ENCODE measurements around the gene APC.
A peak's percentile ranks its signal among the peaks of the same experiment; 100 is the strongest.

APC gene

DNA sequence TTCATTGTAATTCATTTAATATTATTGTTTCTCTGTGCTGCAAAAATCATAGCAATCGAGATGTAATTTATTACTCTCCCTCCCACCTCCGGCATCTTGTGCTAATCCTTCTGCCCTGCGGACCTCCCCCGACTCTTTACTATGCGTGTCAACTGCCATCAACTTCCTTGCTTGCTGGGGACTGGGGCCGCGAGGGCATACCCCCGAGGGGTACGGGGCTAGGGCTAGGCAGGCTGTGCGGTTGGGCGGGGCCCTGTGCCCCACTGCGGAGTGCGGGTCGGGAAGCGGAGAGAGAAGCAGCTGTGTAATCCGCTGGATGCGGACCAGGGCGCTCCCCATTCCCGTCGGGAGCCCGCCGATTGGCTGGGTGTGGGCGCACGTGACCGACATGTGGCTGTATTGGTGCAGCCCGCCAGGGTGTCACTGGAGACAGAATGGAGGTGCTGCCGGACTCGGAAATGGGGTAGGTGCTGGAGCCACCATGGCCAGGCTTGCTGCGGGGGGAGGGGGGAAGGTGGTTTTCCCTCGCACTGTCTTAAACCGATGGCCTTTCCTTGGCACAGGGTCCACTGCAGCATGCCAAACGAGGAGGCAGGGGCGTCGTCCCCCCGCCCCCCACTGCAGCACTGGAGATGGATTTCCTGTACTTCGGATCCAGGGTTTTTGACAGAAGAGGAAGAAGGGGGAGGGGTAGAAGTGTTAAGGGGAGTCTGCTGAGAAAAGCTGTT, at the start of gene APC:
TSS of gene APC (plus strand) at position 423 of the 728 bp plus-strand sequence. CDS start 17,006 bp downstream, outside the sequence.
- Histone ChIP-seq H3K9me3 (replicated peaks in 1 of 11) (0 out of 22 replicates have a peak, but pooled peaks cover 0 to 6% (median 0%) of the 10 kb centered on the region in 11 experiments), H4K20me1 (peaks cover 0 to 73% (median 4%) of the 10 kb centered on the region in 11 experiments; a peak in 7 of 22 replicates), H3K4me1 (peaks cover 23 to 48% (median 31%) of the 10 kb centered on the region in 10 experiments), H3K36me3 (peaks cover 0 to 16% (median 5%) of the 10 kb centered on the region in 11 experiments; a peak in 9 of 22 replicates), H3K27ac (peak within 1 kb of the TSS; percentile 32 to 79 (median 68); a peak in 21 of 22 replicates), H3K27me3 (no peaks in the 10 kb centered on the region), H3K4me3 (peak within 1 kb of the TSS; percentile 57 to 75 (median 67)), H3K4me2 (peak within 1 kb of the TSS; percentile 82 to 97 (median 92)), H3K9ac (peak within 1 kb of the TSS; percentile 66 to 81 (median 77))
- TF ChIP-seq Cebpa-rat (IDR thresholded peaks at IDR 0.05) = no peak

- H3K27me3 ChIP-seq = no peaks in the 10 kb centered on the region
- no peak for TF ChIP-seq Cebpa-rat (IDR thresholded peaks at IDR 0.05)
- peak overlapping the region in 2 of 11 experiments; percentile 44 to 86; a peak in 2 of 22 replicates for H3K27ac ChIP-seq
- H3K4me1 ChIP-seq = peaks cover 9 to 75% (median 58%) of the 10 kb centered on the region in 10 experiments
- peak overlapping the region in 7 of 11 experiments; percentile 1 to 93 (median 47); a peak in 9 of 22 replicates for H3K4me2 ChIP-seq
- H3K9ac ChIP-seq = no peak overlapping the region
- no peaks in the 10 kb centered on the region for H4K20me1 ChIP-seq
- no peaks in the 10 kb centered on the region for H3K36me3 ChIP-seq
- peaks cover 0 to 10% (median 0%) of the 10 kb centered on the region in 11 experiments; a peak in 4 of 22 replicates for H3K9me3 ChIP-seq (replicated peaks in 1 of 11)
- no peak overlapping the region for H3K4me3 ChIP-seq
Measured at GRCh38 chr5:112689155-112689909, 48.4 kb upstream of the APC start.

- no peak for TF ChIP-seq Cebpa-rat (IDR thresholded peaks at IDR 0.05)
- Histone ChIP-seq H3K36me3 (no peaks in the 10 kb centered on the region), H3K9ac (no peak overlapping the region), H3K4me2 (peak overlapping the region in 4 of 11 experiments; percentile 1 to 22 (median 15); a peak in 6 of 22 replicates), H4K20me1 (no peaks in the 10 kb centered on the region), H3K27ac (no peak overlapping the region), H3K27me3 (no peaks in the 10 kb centered on the region), H3K4me3 (no peak overlapping the region), H3K4me1 (peaks cover 4 to 71% (median 56%) of the 10 kb centered on the region in 10 experiments; a peak in 19 of 20 replicates), H3K9me3 (replicated peaks in 1 of 11) (peaks cover 0 to 10% (median 0%) of the 10 kb centered on the region in 11 experiments; a peak in 4 of 22 replicates)
Measured at GRCh38 chr5:112690605-112691338, 46.9 kb upstream of the APC start.

- Histone ChIP-seq H3K9ac (no peak overlapping the region), H3K27me3 (no peaks in the 10 kb centered on the region), H3K36me3 (no peaks in the 10 kb centered on the region), H4K20me1 (no peaks in the 10 kb centered on the region), H3K4me3 (no peak overlapping the region), H3K27ac (no peak overlapping the region), H3K4me1 (peaks cover 4 to 66% (median 51%) of the 10 kb centered on the region in 10 experiments; a peak in 19 of 20 replicates), H3K9me3 (replicated peaks in 1 of 11) (peaks cover 0 to 10% (median 0%) of the 10 kb centered on the region in 11 experiments; a peak in 4 of 22 replicates), H3K4me2 (peak overlapping the region in 3 of 11 experiments; percentile 14 to 22 (median 16); a peak in 5 of 22 replicates)
- no peak for TF ChIP-seq Cebpa-rat (IDR thresholded peaks at IDR 0.05)
Measured at GRCh38 chr5:112691339-112691680, 46.4 kb upstream of the APC start.

- Histone ChIP-seq H3K4me1 (peaks cover 2 to 61% (median 46%) of the 10 kb centered on the region in 10 experiments; a peak in 19 of 20 replicates), H3K4me2 (0 out of 22 replicates have a peak overlapping the region, but pooled peaks of 1 of the 11 experiments have one; percentile 16), H3K27ac (no peak overlapping the region), H3K27me3 (no peaks in the 10 kb centered on the region), H3K9me3 (replicated peaks in 1 of 11) (peaks cover 0 to 10% (median 0%) of the 10 kb centered on the region in 11 experiments; a peak in 4 of 22 replicates), H3K9ac (no peak overlapping the region), H3K36me3 (no peaks in the 10 kb centered on the region), H3K4me3 (no peak overlapping the region), H4K20me1 (no peaks in the 10 kb centered on the region)
- TF ChIP-seq Cebpa-rat (IDR thresholded peaks at IDR 0.05) = no peak
Measured at GRCh38 chr5:112691758-112692157, 45.9 kb upstream of the APC start.

- TF ChIP-seq Cebpa-rat (IDR thresholded peaks at IDR 0.05) = no peak
- no peak overlapping the region for H3K4me2 ChIP-seq
- H3K36me3 ChIP-seq = no peaks in the 10 kb centered on the region
- no peak overlapping the region for H3K27ac ChIP-seq
- no peak overlapping the region for H3K4me3 ChIP-seq
- no peaks in the 10 kb centered on the region for H4K20me1 ChIP-seq
- H3K9me3 ChIP-seq (replicated peaks in 1 of 11) = peaks cover 0 to 10% (median 0%) of the 10 kb centered on the region in 11 experiments; a peak in 4 of 22 replicates
- peaks cover 0 to 54% (median 39%) of the 10 kb centered on the region in 10 experiments; a peak in 18 of 20 replicates for H3K4me1 ChIP-seq
- H3K9ac ChIP-seq = no peak overlapping the region
- H3K27me3 ChIP-seq = no peaks in the 10 kb centered on the region
Measured at GRCh38 chr5:112692472-112692871, 45.2 kb upstream of the APC start.

DNA sequence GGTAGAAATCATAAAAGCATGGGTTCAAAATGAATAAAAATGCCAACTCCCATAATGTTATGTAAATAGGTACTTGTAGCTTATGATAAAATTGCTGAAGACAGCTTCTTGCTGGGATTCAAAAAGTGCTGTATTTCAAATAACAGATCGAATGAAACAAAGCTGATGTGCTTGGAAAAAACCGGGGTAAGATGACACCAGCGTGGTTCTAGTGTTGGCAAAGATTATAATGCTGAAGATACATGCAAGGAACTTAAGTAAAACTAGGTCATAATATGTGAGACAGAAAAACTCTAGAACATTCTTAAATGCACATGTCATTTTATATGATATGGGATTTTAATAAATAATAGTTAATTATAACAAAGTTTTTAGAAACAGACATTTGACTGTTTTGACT, 44.4 kb upstream of the APC start:
- peaks cover 0 to 46% (median 32%) of the 10 kb centered on the region in 10 experiments; a peak in 18 of 20 replicates for H3K4me1 ChIP-seq
- no peak for TF ChIP-seq Cebpa-rat (IDR thresholded peaks at IDR 0.05)
- H4K20me1 ChIP-seq = no peaks in the 10 kb centered on the region
- H3K27me3 ChIP-seq = no peaks in the 10 kb centered on the region
- no peak overlapping the region for H3K9ac ChIP-seq
- no peaks in the 10 kb centered on the region for H3K36me3 ChIP-seq
- no peak overlapping the region for H3K4me2 ChIP-seq
- no peak overlapping the region for H3K27ac ChIP-seq
- H3K9me3 ChIP-seq (replicated peaks in 1 of 11) = peaks cover 0 to 10% (median 0%) of the 10 kb centered on the region in 11 experiments; a peak in 4 of 22 replicates
- H3K4me3 ChIP-seq = no peak overlapping the region
